AG10803 (cell line): ENCODE measurements around the gene SHOX.
"Not testable (repeated sequence)": the region's sequence is repeated elsewhere in the genome, so short reads cannot be mapped to it uniquely, and the experiment has no call there.

Source experiments
- DNase-seq: peaks from one replicate; pipeline ENCODE4 v3.0.0; 2010; ENCODE audit warnings: low read depth
- H3K4me3 ChIP-seq: 2 replicates; pipeline ENCODE4 v1.5.1; 2011; ENCODE audit warnings: mild to moderate bottlenecking, low read length, control low read depth
- TF ChIP-seq, protein P1 (sequence below): conservative IDR thresholded peaks from 2 replicates; pipeline ENCODE4 v1.5.1; 2011; ENCODE audit warnings: mild to moderate bottlenecking, low read length, control low read depth, inconsistent platforms

The SHOX gene

DNA sequence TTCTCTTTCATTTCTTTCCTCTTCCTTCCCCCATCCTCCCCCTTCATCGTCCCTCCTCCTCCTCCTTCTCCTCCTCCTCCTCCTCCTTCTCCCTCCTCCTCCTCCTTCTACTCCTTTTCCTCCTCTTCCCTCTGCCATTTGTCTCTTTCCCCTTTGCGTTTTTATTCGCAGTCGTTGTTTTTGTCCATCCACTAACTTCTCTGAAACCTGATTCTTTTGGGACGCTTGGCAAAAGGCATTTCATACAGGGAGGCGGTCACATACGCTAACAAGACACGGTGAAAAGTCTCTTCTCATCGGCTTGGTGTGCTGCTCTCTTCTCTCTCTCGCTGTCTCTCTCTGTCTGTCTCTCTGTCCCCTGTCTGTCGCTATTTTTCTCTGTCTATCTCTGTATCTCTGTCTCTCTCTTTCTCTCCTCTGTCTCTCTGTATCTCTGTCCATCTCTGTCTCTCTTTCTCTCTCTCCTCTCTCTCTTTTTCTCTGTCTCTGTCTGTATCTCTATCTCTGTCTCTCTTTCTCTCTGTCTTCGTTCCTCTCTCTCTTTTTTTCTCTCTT lies 5.4 kb upstream of the SHOX start:
- peak; percentile 42 for DNase-seq
- TF ChIP-seq, protein P1, sequence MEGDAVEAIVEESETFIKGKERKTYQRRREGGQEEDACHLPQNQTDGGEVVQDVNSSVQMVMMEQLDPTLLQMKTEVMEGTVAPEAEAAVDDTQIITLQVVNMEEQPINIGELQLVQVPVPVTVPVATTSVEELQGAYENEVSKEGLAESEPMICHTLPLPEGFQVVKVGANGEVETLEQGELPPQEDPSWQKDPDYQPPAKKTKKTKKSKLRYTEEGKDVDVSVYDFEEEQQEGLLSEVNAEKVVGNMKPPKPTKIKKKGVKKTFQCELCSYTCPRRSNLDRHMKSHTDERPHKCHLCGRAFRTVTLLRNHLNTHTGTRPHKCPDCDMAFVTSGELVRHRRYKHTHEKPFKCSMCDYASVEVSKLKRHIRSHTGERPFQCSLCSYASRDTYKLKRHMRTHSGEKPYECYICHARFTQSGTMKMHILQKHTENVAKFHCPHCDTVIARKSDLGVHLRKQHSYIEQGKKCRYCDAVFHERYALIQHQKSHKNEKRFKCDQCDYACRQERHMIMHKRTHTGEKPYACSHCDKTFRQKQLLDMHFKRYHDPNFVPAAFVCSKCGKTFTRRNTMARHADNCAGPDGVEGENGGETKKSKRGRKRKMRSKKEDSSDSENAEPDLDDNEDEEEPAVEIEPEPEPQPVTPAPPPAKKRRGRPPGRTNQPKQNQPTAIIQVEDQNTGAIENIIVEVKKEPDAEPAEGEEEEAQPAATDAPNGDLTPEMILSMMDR = no peak
- no peak overlapping the region; the same call in 1 of the 2 replicates for H3K4me3 ChIP-seq

DNA sequence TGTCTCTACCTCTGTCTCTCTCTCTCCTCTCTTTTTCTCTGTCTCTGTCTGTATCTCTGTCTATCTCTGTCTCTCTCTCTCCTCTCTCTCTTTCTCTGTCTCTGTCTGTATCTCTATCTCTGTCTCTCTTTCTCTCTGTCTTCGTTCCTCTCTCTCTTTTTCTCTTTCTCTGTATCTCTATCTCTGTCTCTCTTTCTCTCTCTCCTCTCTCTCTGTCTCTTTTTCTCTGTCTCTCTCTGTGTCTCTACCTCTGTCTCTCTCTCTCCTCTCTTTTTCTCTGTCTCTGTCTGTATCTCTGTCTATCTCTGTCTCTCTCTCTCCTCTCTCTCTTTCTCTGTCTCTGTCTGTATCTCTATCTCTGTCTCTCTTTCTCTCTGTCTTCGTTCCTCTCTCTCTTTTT lies 4.5 kb upstream of the SHOX start:
- DNase-seq, H3K4me3 ChIP-seq: not testable (repeated sequence)

DNA sequence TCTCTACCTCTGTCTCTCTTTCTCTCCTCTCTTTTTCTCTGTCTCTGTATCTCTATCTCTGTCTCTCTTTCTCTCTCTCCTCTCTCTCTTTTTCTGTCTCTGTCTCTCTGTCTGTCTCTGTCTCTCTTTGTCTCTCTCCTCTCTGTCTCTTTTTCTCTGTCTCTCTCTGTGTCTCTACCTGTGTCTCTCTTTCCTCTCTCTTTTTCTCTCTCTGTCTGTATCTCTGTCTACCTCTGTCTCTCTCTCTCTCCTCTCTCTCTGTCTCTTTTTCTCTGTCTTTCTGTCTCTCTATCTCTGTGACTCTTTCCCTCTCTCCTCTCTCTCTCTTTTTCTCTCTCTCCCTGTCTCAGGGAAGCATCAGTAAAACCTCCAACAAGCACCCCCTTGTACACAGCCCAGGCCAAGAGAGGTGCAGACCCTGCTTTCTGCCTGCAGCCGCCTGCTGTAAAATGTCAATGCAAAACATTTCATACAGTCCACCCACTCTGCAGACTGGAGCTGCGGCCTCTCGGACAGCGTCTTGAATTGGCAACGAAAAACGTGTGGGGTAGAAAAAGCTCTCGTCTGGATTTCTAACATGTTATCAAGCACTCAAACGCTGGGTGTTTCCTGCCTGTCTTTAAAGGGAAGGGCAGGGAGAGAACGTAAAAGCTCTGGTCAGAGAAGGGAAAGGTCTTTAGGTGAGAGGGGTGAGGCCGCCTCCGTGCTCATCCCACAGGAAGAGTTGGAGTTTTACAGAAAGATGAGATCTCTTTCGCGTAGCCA lies 3.7 kb upstream of the SHOX start:
- TF ChIP-seq, protein P1 = no peak
- no peak overlapping the region for H3K4me3 ChIP-seq
- DNase-seq = no peak

DNA sequence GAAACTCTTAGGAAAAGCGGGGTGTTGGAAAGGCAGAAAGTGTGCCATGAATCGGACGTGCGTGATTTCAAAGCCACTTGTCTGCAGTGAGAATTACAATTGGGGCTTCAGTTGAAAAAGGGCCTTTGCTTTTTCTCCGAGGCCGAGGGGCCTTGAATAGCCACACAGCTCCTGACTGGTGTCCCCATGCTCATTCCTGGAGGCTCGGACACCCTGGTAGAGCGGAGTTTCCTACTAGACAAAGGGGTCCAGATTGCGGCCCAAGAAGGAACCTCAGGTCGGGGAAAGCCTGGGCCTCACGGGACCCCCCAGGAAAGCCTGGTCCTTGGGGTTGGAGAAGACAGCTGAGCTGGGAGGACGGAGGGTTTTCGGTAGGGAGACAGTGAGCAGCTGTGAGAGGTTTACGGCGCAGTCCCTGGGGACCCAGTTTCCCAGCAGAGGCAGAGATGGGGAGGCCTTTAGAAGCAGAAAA lies 3.0 kb upstream of the SHOX start:
- no peak overlapping the region for H3K4me3 ChIP-seq
- no peak for DNase-seq
- TF ChIP-seq, protein P1 = no peak

DNA sequence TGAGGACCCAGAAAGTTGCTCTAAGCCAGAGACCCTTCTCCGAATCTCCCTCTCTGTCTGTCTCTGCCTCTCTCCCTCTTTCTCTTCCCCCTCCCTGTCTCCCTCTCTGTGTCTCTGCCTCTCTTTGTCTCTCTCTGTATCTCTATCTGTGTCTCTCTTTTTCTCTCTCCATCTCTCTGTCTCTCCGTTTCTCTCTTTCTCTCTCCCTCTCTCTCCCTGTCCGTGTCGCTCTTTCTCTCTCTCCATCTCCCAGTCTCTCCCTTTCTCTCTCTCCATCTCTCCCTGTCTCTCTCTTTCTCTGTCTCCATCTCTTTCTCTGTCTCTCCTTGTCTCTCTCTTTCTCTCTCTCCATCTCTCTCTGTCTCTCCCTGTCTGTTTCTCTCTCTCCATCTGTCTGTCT lies 2.6 kb upstream of the SHOX start:
- no peak overlapping the region for H3K4me3 ChIP-seq
- no peak for DNase-seq
- TF ChIP-seq, protein P1 = no peak

DNA sequence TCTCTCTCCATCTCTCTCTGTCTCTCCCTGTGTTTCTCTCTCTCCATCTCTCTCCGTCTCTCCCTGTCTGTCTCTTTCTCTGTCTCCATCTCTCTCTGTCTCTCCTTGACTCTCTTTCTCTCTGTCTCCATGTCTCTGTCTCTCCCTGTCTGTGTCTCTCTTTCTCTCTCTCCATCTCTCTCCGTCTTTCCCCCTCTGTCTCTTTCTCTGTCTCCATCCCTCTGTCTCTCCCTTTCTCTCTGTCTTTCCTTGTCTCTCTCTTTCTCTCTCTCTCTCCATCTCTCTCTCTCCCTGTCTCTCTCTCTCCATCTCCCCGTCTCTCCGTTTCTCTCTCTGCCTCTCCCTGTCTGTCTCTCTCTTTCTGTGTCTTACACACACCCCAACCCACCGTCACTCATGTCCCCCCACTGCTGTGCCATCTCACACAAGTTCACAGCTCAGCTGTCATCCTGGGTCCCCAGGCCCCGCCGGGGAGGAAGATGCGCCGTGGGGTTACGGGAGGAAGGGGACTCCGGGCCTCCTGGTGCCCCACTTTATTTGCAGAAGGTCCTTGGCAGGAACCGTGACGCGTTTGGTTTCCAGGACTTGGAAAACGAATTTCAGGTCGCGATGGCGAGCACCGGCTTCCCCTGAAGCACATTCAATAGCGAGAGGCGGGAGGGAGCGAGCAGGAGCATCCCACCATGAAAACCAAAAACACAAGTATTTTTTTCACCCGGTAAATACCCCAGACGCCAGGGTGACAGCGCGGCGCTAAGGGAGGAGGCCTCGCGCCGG lies 1.2 kb upstream of the SHOX start:
- DNase-seq = no peak
- TF ChIP-seq, protein P1 = no peak
- peak overlapping the region; percentile 45 for H3K4me3 ChIP-seq

DNA sequence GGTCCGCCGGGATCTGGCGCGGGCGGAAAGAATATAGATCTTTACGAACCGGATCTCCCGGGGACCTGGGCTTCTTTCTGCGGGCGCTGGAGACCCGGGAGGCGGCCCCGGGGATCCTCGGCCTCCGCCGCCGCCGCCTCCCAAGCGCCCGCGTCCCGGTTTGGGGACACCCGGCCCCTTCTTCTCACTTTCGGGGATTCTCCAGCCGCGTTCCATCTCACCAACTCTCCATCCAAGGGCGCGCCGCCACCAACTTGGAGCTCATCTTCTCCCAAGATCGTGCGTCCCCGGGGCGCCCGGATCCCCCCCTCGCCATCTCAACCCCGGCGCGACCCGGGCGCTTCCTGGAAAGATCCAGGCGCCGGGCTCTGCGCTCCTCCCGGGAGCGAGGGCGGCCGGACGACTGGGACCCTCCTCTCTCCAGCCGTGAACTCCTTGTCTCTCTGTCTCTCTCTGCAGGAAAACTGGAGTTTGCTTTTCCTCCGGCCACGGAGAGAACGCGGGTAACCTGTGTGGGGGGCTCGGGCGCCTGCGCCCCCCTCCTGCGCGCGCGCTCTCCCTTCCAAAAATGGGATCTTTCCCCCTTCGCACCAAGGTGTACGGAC lies 482 bp upstream of the SHOX start:
- H3K4me3 ChIP-seq = peak overlapping the region; percentile 45
- TF ChIP-seq, protein P1 = no peak

More for the DNA sequence above, 482 bp upstream of the SHOX start:
- no peak for DNase-seq
